GM18867 (cell line): Measurements from ENCODE around the gene TNNC2.
"Not testable (repeated sequence)": the region's sequence is repeated elsewhere in the genome, so short reads cannot be mapped to it uniquely, and the experiment has no call there.

ENCODE experiments used
- ATAC-seq: cut with Tn5 transposase; IDR thresholded peaks from one replicate; pipeline ENCODE4 v1.9.1; 2021; ENCODE audit warnings: mild to moderate bottlenecking, moderate library complexity; ENCODE audit not compliant: unreplicated experiment

The TNNC2 gene

GRCh38 chr20:45827030-45827652 is at the start of gene TNNC2:
Gene TNNC2 (minus strand): TSS chr20:45827312. CDS start chr20:45827248, 64 bp downstream.
- no peak for ATAC-seq

DNA sequence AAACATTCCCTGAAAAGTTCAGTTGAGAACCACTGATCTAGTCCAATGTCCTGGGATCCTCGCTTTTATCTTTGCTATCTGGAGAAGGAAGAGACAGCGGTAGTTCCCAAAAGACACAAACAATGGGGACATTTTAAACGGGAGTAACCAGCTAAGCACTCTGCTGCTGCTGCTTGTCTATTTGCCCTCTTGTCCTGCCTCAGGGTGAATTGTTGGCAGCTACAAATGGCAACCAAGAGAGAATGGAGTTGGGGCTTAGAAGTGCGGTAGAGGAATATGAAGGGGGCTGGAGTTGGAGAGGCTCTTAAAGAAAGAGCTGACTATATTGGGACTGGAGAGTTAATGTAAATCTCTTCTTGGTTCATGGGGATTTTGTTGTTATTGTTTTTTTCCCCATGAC is 47.5 kb upstream of the TNNC2 start:
- no peak for ATAC-seq

DNA sequence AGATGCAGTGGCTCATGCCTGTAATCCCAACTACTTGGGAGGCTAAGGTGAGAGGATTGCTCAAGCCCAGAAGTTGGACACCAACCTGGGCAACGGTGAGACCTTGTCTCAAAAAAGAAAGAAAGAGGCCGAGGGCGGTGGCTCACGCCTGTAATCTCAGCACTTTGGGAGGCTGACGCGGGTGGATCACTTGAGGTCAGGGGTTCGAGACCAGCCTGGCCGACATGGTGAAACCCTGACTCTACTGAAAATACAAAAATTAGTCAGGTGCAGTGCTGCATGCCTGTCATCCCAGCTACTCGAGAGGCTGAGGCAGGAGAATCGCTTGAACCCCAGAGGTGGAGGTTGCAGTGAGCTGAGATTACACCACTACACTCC is 47.0 kb upstream of the TNNC2 start:
- ATAC-seq, result not testable (repeated sequence)

DNA sequence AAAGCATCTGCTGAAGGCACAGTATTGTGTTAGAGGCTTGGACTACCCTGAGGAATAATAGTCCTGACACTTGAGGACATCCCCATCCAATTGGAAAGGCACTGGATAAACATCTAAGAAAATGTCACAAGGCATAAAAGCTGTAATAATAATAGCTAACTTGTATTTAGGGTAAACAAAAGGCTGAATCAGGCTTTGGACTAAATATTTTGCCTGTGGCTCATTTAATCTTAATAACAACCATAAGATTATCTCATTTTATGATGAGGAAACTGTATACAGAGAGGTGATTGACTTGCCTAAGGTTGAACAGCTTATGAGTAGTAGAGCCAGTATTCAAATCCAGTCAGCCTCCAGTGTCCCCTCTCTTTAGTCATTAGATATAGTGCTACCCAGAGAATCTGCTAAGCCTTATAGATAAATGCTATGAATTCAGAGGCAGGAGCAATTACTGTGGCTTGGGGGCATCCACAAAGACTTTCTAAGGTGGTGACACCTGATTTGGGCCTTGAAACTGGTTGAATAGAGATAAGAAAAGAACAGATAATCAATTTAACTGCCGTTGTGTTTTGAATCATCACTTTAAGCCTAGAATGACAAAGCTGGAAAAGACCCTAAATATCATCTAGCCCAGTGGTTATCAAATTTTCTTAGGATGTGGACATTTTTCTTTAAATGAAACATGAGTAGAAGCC is 46.4 kb upstream of the TNNC2 start:
- no peak for ATAC-seq

GRCh38 chr20:45872626-45873025 is 45.5 kb upstream of the TNNC2 start:
- no peak for ATAC-seq

GRCh38 chr20:45867819-45868176 is 40.7 kb upstream of the TNNC2 start:
- ATAC-seq, result no peak

DNA sequence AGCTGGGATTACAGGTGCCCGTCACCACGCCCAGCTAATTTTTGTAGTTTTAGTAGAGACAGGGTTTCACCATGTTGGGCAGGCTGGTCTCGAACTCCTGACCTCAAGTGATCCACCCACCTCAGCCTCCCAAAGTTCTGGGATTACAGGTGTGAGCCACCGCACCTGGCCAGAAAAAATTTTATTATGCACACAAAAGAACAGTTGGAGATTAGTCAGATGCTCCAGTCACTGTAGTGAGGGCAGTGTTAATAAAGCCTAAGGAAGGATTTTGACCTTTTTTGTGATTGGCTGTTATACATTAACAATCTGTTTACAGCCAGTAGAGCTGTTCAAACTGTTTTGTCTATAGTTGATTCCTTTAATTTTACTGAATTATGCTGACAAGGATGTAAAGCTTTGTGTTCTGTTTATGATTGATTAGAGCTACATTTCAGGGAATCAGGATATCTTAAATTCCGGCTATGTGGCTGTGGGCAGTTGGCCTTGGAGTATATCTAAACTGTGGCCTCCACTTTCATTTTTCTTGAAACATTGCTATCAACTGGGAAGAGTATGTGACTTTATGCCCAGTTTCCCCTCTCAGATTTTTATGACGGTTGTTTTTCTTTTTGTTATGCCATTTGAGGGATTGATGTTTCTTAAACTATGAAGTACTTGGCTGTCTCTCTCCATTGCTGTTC is 40.2 kb upstream of the TNNC2 start:
- no peak for ATAC-seq

- no peak for ATAC-seq
Observed at GRCh38 chr20:45866454-45866853, 39.3 kb upstream of the TNNC2 start.

GRCh38 chr20:45863543-45864470 is 36.7 kb upstream of the TNNC2 start:
- no peak for ATAC-seq

GRCh38 chr20:45861221-45862075 is 34.3 kb upstream of the TNNC2 start:
- no peak for ATAC-seq

GRCh38 chr20:45860560-45861220 is 33.6 kb upstream of the TNNC2 start:
- no peak for ATAC-seq

- no peak for ATAC-seq
Observed at GRCh38 chr20:45859916-45860315, 32.8 kb upstream of the TNNC2 start.

DNA sequence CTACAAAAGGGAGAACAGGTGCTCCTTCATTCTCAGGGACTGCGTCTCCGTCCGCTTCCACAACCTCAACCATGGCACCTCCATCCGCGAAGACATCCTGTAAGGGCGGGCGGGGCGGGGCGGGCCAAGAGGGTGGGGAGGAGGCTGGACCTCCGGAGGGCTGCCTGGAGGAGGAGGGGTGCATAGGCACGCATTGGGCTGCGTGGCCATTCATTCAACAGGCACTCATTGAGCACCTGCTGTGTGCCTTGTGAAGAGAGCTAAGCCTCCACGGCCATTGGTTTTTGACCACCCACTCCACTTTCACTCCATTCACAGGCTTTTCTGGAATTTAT is 30.7 kb upstream of the TNNC2 start:
- peak; percentile 16 for ATAC-seq

- peak; percentile 94 for ATAC-seq
Observed at GRCh38 chr20:45857114-45857881, 30.2 kb upstream of the TNNC2 start, which contains the start of the genes ACOT8 and ZSWIM3. Gene ACOT8 (minus strand): TSS chr20:45857392. CDS start chr20:45857315, 77 bp downstream. Gene ZSWIM3 (plus strand): TSS chr20:45857614. CDS start chr20:45857826, 212 bp downstream.

- ATAC-seq, result no peak
Observed at GRCh38 chr20:45853484-45853883, 26.4 kb upstream of the TNNC2 start.

GRCh38 chr20:45852326-45852725 is 25.2 kb upstream of the TNNC2 start:
- no peak for ATAC-seq

GRCh38 chr20:45851501-45851900 is 24.4 kb upstream of the TNNC2 start:
- ATAC-seq, result no peak

- no peak for ATAC-seq
Observed at GRCh38 chr20:45850926-45851325, 23.8 kb upstream of the TNNC2 start.

GRCh38 chr20:45850238-45850637 is 23.1 kb upstream of the TNNC2 start:
- no peak for ATAC-seq
